PC-3 (cell line): ENCODE data around the gene PRKCG. TPM values are rescaled to one million over a fixed set of nuclear protein-coding genes. Genes with fewer than 3 reads are reported as not detected.

Experiments used
- ATAC-seq: fragments of 200-7000 bp; cut with Tn5 transposase; 2 replicates; pipeline ENCODE4 v1.9.1; 2020; ENCODE audit warnings: mild to moderate bottlenecking, moderate library complexity
- BruUV-seq: library from RNA; stranded (reverse); fragments of 400-500 nt; replicated peaks from 2 replicates; lab custom pipeline; 2021; lab: Mats Ljungman, UMichigan
- CTCF ChIA-PET: fragments of 300-600 bp; sonication (Branson Sonifier 250); formaldehyde crosslinking; loops from one replicate; lab custom pipeline; 2022; ENCODE audit warnings: antibody characterized with exemption; lab: Charles Lee
- POLR2A ChIA-PET: fragments of 300-600 bp; sonication (Branson Sonifier 250); formaldehyde crosslinking; loops from one replicate; lab custom pipeline; 2022; ENCODE audit warnings: antibody characterized with exemption; ENCODE audit not compliant: unreplicated experiment; lab: Charles Lee
- DNase-seq: peaks from one replicate; pipeline ENCODE4 v3.0.0-alpha.2; 2015
- H2AFZ ChIP-seq: fragments of 300-600 bp; sonication (generic); 2 replicates; pipeline ENCODE4 v1.6.0; 2016; ENCODE audit warnings: antibody characterized with exemption, low read length
- H3F3A ChIP-seq: fragments of 300-600 bp; sonication (generic); one replicate; pipeline ENCODE4 v1.6.0; 2017; ENCODE audit warnings: antibody characterized with exemption, low read length, control low read depth, mild to moderate bottlenecking; ENCODE audit not compliant: unreplicated experiment
- H3K27ac ChIP-seq: fragments of 300-600 bp; sonication (generic); 2 replicates; pipeline ENCODE4 v1.5.1; 2016; ENCODE audit warnings: mild to moderate bottlenecking, low read length
- H3K27me3 ChIP-seq: fragments of 300-600 bp; sonication (generic); 2 replicates; pipeline ENCODE4 v1.6.1; 2016; ENCODE audit warnings: low read length, mixed read lengths
- H3K36me3 ChIP-seq: fragments of 300-600 bp; sonication (generic); 2 replicates; pipeline ENCODE4 v1.6.1; 2016; ENCODE audit warnings: low read depth, mixed run types, low read length, mixed read lengths
- H3K4me1 ChIP-seq: fragments of 300-600 bp; sonication (generic); 2 replicates; pipeline ENCODE4 v1.5.1; 2016; ENCODE audit warnings: low read length; ENCODE audit not compliant: insufficient read depth
- H3K4me2 ChIP-seq: fragments of 300-600 bp; sonication (generic); 2 replicates; pipeline ENCODE4 v1.6.0; 2016; ENCODE audit warnings: low read length
- H3K4me3 ChIP-seq: fragments of 300-600 bp; sonication (generic); 2 replicates; pipeline ENCODE4 v1.5.1; 2016; ENCODE audit warnings: mild to moderate bottlenecking, low read length, mixed read lengths
- H3K79me2 ChIP-seq: fragments of 300-600 bp; sonication (generic); 2 replicates; pipeline ENCODE4 v1.6.1; 2017; ENCODE audit warnings: low read length, mixed read lengths
- H3K9ac ChIP-seq: fragments of 300-600 bp; sonication (generic); 2 replicates; pipeline ENCODE4 v1.6.0; 2016; ENCODE audit warnings: mild to moderate bottlenecking, low read length
- H3K9me2 ChIP-seq: fragments of 300-600 bp; sonication (generic); replicated peaks from 2 replicates; pipeline ENCODE4 v1.6.1; 2016; ENCODE audit warnings: mixed run types, low read length, mixed read lengths
- H3K9me3 ChIP-seq: fragments of 300-600 bp; sonication (generic); 2 replicates; pipeline ENCODE4 v1.6.1; 2016; ENCODE audit warnings: low read length, mixed read lengths
- H4K20me1 ChIP-seq: fragments of 300-600 bp; sonication (generic); 2 replicates; pipeline ENCODE4 v1.6.1; 2016; ENCODE audit warnings: low read length, mixed read lengths
- CTCF ChIP-seq: fragments of 300-600 bp; sonication (generic); conservative IDR thresholded peaks from 2 replicates; pipeline ENCODE4 v1.5.1; 2017; ENCODE audit warnings: antibody characterized with exemption, low read depth, mild to moderate bottlenecking, low read length
- EZH2 ChIP-seq: fragments of 300-600 bp; sonication (generic); IDR thresholded peaks from one replicate; pipeline ENCODE4 v1.6.1; 2017; ENCODE audit warnings: antibody characterized with exemption, mild to moderate bottlenecking, low read length; ENCODE audit not compliant: unreplicated experiment
- EZH2phosphoT487 ChIP-seq: fragments of 300-600 bp; sonication (generic); IDR thresholded peaks from 2 replicates; pipeline ENCODE4 v1.6.1; 2018; ENCODE audit warnings: mild to moderate bottlenecking, antibody characterized with exemption, low read length, borderline replicate concordance
- intact Hi-C: fragments of 100-400 bp; cut with micrococcal nuclease; formaldehyde crosslinking; loops from 2 replicates; pipeline ENCODE4 v1.9.0; 2023
- total RNA-seq: library from RNA; depleted of rRNA; stranded (reverse); fragments of >200 nt; gene quantifications from 2 replicates; pipeline ENCODE4 v1.2.3, GENCODE V29; 2014

The PRKCG gene
- total RNA-seq, 1 experiment from 2014 or later = 1.5 TPM

- BruUV-seq = no TSS peak
- no peak overlapping the region for H3K4me2 ChIP-seq
- no peaks in the 10 kb centered on the region for H3K79me2 ChIP-seq
- H4K20me1 ChIP-seq = no peaks in the 10 kb centered on the region
- ChIA-PET POLR2A (interaction anchor here (0.7 kb wide), 1 partner anchor 17 kb away, joined by 4 read pairs; the partner anchor contains the start of gene MYADM), CTCF (no interaction called here)
- no peak for TF ChIP-seq EZH2phosphoT487
- no peak for TF ChIP-seq EZH2
- no peak for TF ChIP-seq CTCF
- no peaks in the 10 kb centered on the region for H3F3A ChIP-seq
- no peaks in the 10 kb centered on the region for H3K36me3 ChIP-seq
- peaks cover 17% of the 10 kb centered on the region for H3K4me1 ChIP-seq
- no peaks in the 10 kb centered on the region for H3K9me2 ChIP-seq
- no peak for ATAC-seq
- intact Hi-C loops = no loop called here
- H3K27me3 ChIP-seq = peaks cover 33% of the 10 kb centered on the region
- no peak for DNase-seq
- no peak overlapping the region for H3K27ac ChIP-seq
- H3K9ac ChIP-seq = no peak overlapping the region
- no peak overlapping the region for H2AFZ ChIP-seq
- H3K9me3 ChIP-seq = no peaks in the 10 kb centered on the region
- H3K4me3 ChIP-seq = no peak overlapping the region
Observed at GRCh38 chr19:53884256-53884655, 2.3 kb downstream of the PRKCG start.

GRCh38 chr19:53885036-53885435 is 3.0 kb downstream of the PRKCG start:
- H3K4me1 ChIP-seq = peaks cover 17% of the 10 kb centered on the region
- no peak overlapping the region for H3K4me3 ChIP-seq
- no peaks in the 10 kb centered on the region for H3K9me2 ChIP-seq
- ATAC-seq (no peak), DNase-seq (no peak)
- H4K20me1 ChIP-seq = no peaks in the 10 kb centered on the region
- no peak overlapping the region for H3K27ac ChIP-seq
- H3K9ac ChIP-seq = no peak overlapping the region
- H2AFZ ChIP-seq = no peak overlapping the region
- H3K79me2 ChIP-seq = no peaks in the 10 kb centered on the region
- H3K4me2 ChIP-seq = no peak overlapping the region
- TF ChIP-seq EZH2phosphoT487 = no peak
- TF ChIP-seq EZH2 = no peak
- TF ChIP-seq CTCF = no peak
- no peaks in the 10 kb centered on the region for H3K36me3 ChIP-seq
- intact Hi-C loops = no loop called here
- H3K27me3 ChIP-seq = peaks cover 27% of the 10 kb centered on the region
- no peaks in the 10 kb centered on the region for H3F3A ChIP-seq
- ChIA-PET CTCF (no interaction called here), POLR2A (interaction anchor here (0.6 kb wide), 1 partner anchor 16 kb away, joined by 3 read pairs; no protein-coding TSS in a partner anchor)
- BruUV-seq = no TSS peak
- no peaks in the 10 kb centered on the region for H3K9me3 ChIP-seq

- intact Hi-C loops = no loop called here
- Histone ChIP-seq H3K9me2 (no peaks in the 10 kb centered on the region), H3K27ac (no peak overlapping the region), H3K36me3 (no peaks in the 10 kb centered on the region), H3K9me3 (no peaks in the 10 kb centered on the region), H3K9ac (no peak overlapping the region), H2AFZ (no peak overlapping the region), H3F3A (no peaks in the 10 kb centered on the region), H3K27me3 (no peaks in the 10 kb centered on the region), H3K4me2 (no peak overlapping the region), H3K79me2 (no peaks in the 10 kb centered on the region), H3K4me3 (no peak overlapping the region), H3K4me1 (0 out of 2 replicates have a peak, but pooled peaks cover 5% of the 10 kb centered on the region), H4K20me1 (no peaks in the 10 kb centered on the region)
- ChIA-PET CTCF (no interaction called here), POLR2A (no interaction called here)
- TF ChIP-seq EZH2phosphoT487 (no peak), CTCF (no peak), EZH2 (no peak)
- BruUV-seq = no TSS peak
- DNase-seq (no peak), ATAC-seq (no peak)
Observed at GRCh38 chr19:53892301-53892980, 10.4 kb downstream of the PRKCG start.
